Tibial nerve (tissue), 4 donors: ENCODE data around the gene SIRT6.
"Not testable (repeated sequence)": the region's sequence is repeated elsewhere in the genome, so short reads cannot be mapped to it uniquely, and the experiment has no call there.

Experiments used
- EP300 ChIP-seq, 2 donors: sonication (generic); formaldehyde crosslinking; IDR thresholded peaks; one replicate each; pipeline ENCODE4 v1.6.1; 2017; ENCODE audit warnings: antibody characterized with exemption in 2 of 2, mild to moderate bottlenecking in 1 of 2
- POLR2A ChIP-seq, 2 donors: fragments of 450-650 bp; IDR thresholded peaks; one replicate each; pipeline ENCODE4 v1.6.1; 2017; ENCODE audit warnings: antibody characterized with exemption in 2 of 2, mild to moderate bottlenecking in 2 of 2, moderate library complexity in 2 of 2
- TF ChIP-seq, protein P1 (sequence below), 5 experiments: fragments of 200-600 bp in 3 of 5; fragments of 450-650 bp in 2 of 5; sonication (generic) in 3 of 5; IDR thresholded peaks; one replicate each; pipeline ENCODE4 v1.5.1; 2016 to 2019; ENCODE audit warnings: antibody characterized with exemption in 5 of 5, mild to moderate bottlenecking in 3 of 5, moderate library complexity in 2 of 5

DNA sequence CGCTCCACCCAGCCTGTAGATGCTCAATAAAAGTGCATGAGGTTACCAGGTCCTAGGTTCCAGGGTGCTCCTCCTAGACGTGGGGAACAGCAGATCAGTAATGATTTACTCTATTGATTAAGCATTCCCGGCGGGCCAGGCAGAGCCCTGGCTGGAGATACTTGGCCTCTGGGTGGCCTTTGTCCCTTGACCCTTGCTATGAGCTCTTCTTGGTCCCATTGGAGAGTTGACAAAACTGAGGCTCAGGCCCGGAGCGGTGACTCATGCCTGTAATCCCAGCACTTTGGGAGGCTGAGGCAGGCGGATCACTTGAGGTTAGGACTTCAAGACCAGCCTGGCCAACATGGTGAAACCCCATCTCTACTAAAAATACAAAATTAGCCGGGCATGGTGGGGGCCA, 24.4 kb downstream of the SIRT6 start:
- TF ChIP-seq, protein P1, sequence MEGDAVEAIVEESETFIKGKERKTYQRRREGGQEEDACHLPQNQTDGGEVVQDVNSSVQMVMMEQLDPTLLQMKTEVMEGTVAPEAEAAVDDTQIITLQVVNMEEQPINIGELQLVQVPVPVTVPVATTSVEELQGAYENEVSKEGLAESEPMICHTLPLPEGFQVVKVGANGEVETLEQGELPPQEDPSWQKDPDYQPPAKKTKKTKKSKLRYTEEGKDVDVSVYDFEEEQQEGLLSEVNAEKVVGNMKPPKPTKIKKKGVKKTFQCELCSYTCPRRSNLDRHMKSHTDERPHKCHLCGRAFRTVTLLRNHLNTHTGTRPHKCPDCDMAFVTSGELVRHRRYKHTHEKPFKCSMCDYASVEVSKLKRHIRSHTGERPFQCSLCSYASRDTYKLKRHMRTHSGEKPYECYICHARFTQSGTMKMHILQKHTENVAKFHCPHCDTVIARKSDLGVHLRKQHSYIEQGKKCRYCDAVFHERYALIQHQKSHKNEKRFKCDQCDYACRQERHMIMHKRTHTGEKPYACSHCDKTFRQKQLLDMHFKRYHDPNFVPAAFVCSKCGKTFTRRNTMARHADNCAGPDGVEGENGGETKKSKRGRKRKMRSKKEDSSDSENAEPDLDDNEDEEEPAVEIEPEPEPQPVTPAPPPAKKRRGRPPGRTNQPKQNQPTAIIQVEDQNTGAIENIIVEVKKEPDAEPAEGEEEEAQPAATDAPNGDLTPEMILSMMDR (IDR thresholded peaks at IDR 0.05), result not testable (repeated sequence)
- TF ChIP-seq POLR2A, EP300 (IDR thresholded peaks at IDR 0.05): not testable (repeated sequence)
